HUES6 (cell line): ENCODE data around the gene SMARCD1.

Experiments
- H3K27ac ChIP-seq: 2 replicates; pipeline ENCODE4 v1.7.0; 2013; ENCODE audit warnings: low read depth, mild to moderate bottlenecking, low read length, inconsistent platforms
- H3K27me3 ChIP-seq: 2 replicates; pipeline ENCODE4 v1.6.1; 2013; ENCODE audit warnings: low read length; ENCODE audit not compliant: control insufficient read depth, insufficient read depth
- H3K36me3 ChIP-seq: 2 replicates; pipeline ENCODE4 v1.6.1; 2013; ENCODE audit warnings: low read length; ENCODE audit not compliant: control insufficient read depth, insufficient read depth
- H3K4me1 ChIP-seq: 2 replicates; pipeline ENCODE4 v1.6.1; 2013; ENCODE audit warnings: low read length; ENCODE audit not compliant: control insufficient read depth, insufficient read depth
- H3K4me3 ChIP-seq: 2 replicates; pipeline ENCODE4 v1.5.1; 2013; ENCODE audit warnings: low read depth, low read length
- H3K9ac ChIP-seq: one replicate; pipeline ENCODE4 v1.6.1; 2013; ENCODE audit warnings: mild to moderate bottlenecking, low read length
- H3K9me3 ChIP-seq: 2 replicates; pipeline ENCODE4 v1.6.1; 2013; ENCODE audit warnings: low read depth, low read length; ENCODE audit not compliant: control insufficient read depth, insufficient read depth

Gene SMARCD1

DNA sequence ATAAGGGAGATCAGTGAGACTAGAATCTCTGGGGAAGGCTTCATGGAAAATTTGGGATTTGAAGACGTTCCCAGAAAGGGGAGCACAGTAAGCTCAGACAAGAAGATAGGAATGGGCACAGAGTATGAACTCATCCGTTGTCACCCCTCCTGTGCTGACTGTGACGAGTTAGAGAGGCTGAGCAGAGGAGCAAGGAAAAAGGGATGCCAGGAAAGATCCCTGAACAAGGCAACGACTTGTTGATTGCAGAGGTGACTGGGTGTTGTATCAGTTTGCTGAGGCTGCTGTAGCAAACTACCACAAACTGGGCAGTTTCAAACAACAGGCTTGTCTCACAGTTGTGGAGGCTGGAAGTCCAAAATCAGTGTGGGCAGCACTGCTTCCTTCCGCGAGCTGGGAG lies 12.8 kb downstream of the SMARCD1 start:
- no peaks in the 10 kb centered on the region for H3K27me3 ChIP-seq
- peaks cover 85% of the 10 kb centered on the region for H3K36me3 ChIP-seq
- H3K9ac ChIP-seq, result no peak overlapping the region
- H3K9me3 ChIP-seq, result no peaks in the 10 kb centered on the region
- H3K4me1 ChIP-seq, result peaks cover 3% of the 10 kb centered on the region; the same call in 1 of the 2 replicates
- H3K4me3 ChIP-seq, result no peak overlapping the region
- no peak overlapping the region for H3K27ac ChIP-seq

DNA sequence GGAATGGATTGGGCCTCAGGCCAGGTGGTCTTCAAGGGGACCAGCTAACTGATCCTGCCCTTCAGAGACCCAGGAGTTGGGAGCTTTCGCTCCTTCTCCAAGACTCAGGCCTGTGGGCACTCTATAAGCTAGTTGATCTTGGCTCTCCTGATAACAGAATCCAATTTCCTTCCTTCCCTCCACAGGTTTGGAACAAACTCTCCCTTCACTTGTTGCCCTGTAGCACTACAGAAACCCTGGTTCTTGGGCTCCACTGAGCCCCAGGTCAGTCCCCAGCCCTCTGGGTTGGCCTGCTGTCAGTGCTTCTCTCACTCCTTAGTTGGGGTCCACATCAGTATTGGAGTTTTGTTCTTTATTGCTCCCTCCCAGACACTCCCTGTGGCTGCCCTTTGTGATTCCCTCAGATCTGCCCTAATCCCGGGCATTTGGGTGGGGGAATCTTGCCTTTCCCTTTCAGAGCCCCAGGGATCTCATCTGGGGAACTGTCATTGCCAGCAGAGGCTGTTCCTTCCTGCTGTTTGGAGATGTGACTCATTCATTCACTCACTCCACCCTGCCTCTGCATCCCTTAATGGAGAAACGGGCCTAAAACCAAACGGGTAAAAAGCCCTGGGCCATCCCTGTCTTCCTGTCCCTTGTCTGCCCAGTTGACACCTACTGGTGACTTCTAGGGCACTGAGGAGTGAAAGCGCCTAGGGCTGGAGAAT lies 14.3 kb downstream of the SMARCD1 start:
- no peaks in the 10 kb centered on the region for H3K27me3 ChIP-seq
- H3K4me3 ChIP-seq, result no peak overlapping the region
- no peak overlapping the region for H3K9ac ChIP-seq
- H3K36me3 ChIP-seq, result peaks cover 70% of the 10 kb centered on the region
- H3K9me3 ChIP-seq, result no peaks in the 10 kb centered on the region
- H3K4me1 ChIP-seq, result peaks cover 3% of the 10 kb centered on the region; the same call in 1 of the 2 replicates
- H3K27ac ChIP-seq, result no peak overlapping the region

DNA sequence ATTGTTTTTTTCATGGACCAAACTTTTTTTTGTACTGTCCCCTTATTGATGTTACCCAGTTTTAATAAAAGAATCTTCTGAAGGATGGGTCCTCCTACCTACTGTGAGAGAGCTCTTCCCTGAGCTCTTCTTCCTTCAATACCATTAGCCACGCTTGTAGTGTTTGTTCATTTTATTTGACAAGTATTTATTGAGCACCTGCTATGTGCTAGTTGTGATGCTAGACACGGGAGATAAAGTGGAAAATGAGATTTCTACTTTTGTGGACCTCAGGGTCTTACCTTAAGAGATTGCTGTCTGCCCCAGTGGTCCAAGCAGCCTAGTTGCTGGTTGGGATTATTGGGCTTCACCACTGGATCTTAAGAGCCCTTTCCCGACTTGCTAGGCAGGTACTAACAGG lies 15.4 kb downstream of the SMARCD1 start:
- no peaks in the 10 kb centered on the region for H3K9me3 ChIP-seq
- no peak overlapping the region for H3K9ac ChIP-seq
- peaks cover 61% of the 10 kb centered on the region for H3K36me3 ChIP-seq
- H3K27me3 ChIP-seq, result no peaks in the 10 kb centered on the region
- H3K27ac ChIP-seq, result no peak overlapping the region
- H3K4me3 ChIP-seq, result no peak overlapping the region
- peaks cover 3% of the 10 kb centered on the region; the same call in 1 of the 2 replicates for H3K4me1 ChIP-seq

DNA sequence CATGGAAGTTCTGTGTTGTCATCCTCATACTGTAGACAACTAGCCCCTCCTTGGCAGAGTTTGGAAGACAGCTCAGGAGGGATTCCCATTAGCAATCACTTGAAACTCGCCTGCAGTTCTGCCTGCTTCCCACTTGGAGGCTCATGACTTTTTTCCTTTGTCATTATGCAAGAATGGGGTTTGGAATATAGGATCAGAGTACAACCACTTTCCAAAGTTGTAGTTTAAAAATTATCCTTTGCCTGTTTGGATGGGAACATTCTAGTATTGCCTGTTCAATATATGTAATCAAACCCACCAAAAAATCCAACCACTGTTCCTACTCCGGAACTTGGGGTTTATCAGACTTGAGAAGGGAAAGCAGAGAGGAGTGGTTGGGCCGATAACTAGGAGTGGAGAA lies 16.5 kb downstream of the SMARCD1 start:
- Histone ChIP-seq H3K9ac (no peak overlapping the region), H3K27me3 (no peaks in the 10 kb centered on the region), H3K9me3 (no peaks in the 10 kb centered on the region), H3K27ac (no peak overlapping the region), H3K4me1 (peaks cover 3% of the 10 kb centered on the region; the same call in 1 of the 2 replicates), H3K4me3 (no peak overlapping the region), H3K36me3 (peaks cover 50% of the 10 kb centered on the region)

DNA sequence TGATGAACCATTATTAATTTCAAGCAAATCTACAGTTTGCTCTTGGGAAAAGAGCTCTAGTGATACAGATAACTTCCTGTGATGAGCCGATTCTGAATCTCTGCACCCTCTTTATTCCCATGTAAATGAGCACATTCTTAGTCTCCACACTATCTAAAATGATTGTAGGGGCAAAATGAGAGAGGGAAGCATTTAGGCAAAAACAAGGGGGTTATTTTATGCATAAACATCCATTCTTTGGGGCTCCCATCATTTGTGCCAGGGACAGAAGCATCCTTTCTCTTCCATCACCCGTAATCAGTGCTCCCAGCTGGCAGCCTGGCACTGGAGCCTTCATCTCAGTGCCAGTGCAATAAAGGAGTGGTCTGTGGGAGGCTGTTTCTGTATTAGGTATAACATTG lies 17.0 kb downstream of the SMARCD1 start:
- H3K27me3 ChIP-seq, result no peaks in the 10 kb centered on the region
- H3K4me1 ChIP-seq, result peaks cover 3% of the 10 kb centered on the region; the same call in 1 of the 2 replicates
- H3K36me3 ChIP-seq, result peaks cover 45% of the 10 kb centered on the region
- no peak overlapping the region for H3K4me3 ChIP-seq
- no peak overlapping the region for H3K27ac ChIP-seq
- no peaks in the 10 kb centered on the region for H3K9me3 ChIP-seq
- no peak overlapping the region for H3K9ac ChIP-seq

DNA sequence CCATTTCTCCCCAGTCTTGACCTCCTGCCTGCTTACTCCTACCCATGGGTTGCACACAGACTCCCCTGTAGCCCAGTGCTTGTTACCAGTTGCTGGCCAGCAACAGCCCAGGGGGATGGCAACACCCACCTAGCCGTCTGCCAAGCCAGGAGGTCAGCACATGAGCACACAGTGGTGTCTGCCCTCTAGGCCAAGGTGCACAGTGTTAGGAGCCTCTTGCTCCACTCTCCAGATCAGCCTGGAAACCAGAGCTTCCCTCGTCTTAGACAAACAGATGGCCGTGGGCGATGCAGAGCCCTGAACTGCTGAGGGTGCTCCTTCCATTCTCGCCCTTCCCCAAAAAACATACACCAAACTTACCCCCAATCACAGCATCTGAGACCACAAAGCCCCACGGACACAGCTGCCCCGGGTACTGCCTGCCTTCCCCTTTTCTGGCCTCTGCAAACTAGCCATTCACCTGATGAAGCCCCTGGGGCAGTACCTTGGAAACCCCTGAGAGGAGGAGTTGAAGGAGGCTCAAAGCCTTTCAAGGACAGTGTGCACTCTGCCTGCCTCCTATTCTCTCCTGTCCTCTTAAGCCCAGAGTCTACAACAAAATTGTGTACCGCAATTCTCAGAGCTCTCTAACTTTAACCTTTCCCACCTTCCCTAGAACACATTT lies 17.6 kb downstream of the SMARCD1 start:
- H3K27ac ChIP-seq, result no peak overlapping the region
- no peak overlapping the region for H3K4me3 ChIP-seq
- no peak overlapping the region for H3K9ac ChIP-seq

DNA sequence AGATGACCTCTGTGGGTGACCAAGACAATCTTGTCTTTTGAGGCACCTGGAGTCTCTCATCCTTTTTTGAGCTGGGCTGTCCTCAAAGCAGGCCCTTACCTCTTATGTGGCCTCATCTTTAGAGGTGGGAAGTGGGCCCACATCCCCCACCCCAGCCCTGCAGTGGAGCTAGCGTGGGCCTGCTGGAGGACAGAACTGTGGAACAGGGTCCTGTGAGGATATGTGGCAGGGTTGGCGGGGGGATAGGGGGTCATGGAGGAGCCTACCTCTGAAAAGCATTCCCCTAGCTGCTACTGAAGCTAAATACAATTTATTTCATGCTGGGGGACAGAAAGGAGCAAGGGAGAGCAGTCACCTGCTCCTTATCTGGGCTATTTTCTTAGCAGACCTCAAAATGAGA lies 18.2 kb downstream of the SMARCD1 start:
- Histone ChIP-seq H3K9ac (no peak overlapping the region), H3K27ac (no peak overlapping the region), H3K27me3 (no peaks in the 10 kb centered on the region), H3K4me1 (peaks cover 3% of the 10 kb centered on the region; the same call in 1 of the 2 replicates), H3K9me3 (no peaks in the 10 kb centered on the region), H3K4me3 (no peak overlapping the region), H3K36me3 (peaks cover 34% of the 10 kb centered on the region)

More for the DNA sequence above, 17.6 kb downstream of the SMARCD1 start:
- Histone ChIP-seq H3K36me3 (peaks cover 40% of the 10 kb centered on the region), H3K4me1 (peaks cover 3% of the 10 kb centered on the region; the same call in 1 of the 2 replicates), H3K9me3 (no peaks in the 10 kb centered on the region), H3K27me3 (no peaks in the 10 kb centered on the region)

DNA sequence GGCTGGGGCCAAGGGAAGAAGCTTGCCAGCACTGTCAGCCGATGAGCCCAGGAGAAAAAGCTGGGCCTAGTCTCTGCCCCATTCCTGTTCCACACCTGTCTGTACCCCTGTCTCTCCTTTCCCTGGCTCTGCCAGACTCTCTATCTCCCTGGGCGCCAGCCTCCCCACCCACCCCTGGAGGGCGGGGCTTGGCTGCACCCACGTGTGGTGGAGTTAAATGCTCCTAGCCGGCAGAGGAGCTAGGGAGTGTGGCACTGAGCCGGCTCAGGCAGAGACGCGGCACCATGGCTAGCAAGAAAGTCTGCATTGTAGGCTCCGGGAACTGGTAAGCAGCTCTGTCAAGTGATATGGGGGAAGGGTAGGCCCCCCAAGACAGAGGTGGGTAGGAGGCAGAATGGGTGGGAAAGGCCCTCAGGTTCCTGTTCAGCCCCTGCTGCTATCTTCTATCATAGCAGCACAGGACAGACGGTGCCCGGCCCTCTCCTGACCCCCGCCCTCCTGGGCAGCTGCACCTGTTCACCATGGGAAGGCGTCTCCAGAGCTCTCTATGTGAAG lies 18.7 kb downstream of the SMARCD1 start, which contains the start of gene GPD1:
Gene GPD1 (plus strand): TSS at position 242 of the 555 bp plus-strand sequence. CDS start 43 bp downstream, at position 285.
- no peak within 1 kb of the TSS for H3K4me3 ChIP-seq
- H3K9me3 ChIP-seq, result no peaks in the 10 kb centered on the region
- peaks cover 29% of the 10 kb centered on the region for H3K36me3 ChIP-seq
- H3K27ac ChIP-seq, result no peak within 1 kb of the TSS
- peaks cover 3% of the 10 kb centered on the region; the same call in 1 of the 2 replicates for H3K4me1 ChIP-seq
- H3K9ac ChIP-seq, result no peak within 1 kb of the TSS
- H3K27me3 ChIP-seq, result no peaks in the 10 kb centered on the region

DNA sequence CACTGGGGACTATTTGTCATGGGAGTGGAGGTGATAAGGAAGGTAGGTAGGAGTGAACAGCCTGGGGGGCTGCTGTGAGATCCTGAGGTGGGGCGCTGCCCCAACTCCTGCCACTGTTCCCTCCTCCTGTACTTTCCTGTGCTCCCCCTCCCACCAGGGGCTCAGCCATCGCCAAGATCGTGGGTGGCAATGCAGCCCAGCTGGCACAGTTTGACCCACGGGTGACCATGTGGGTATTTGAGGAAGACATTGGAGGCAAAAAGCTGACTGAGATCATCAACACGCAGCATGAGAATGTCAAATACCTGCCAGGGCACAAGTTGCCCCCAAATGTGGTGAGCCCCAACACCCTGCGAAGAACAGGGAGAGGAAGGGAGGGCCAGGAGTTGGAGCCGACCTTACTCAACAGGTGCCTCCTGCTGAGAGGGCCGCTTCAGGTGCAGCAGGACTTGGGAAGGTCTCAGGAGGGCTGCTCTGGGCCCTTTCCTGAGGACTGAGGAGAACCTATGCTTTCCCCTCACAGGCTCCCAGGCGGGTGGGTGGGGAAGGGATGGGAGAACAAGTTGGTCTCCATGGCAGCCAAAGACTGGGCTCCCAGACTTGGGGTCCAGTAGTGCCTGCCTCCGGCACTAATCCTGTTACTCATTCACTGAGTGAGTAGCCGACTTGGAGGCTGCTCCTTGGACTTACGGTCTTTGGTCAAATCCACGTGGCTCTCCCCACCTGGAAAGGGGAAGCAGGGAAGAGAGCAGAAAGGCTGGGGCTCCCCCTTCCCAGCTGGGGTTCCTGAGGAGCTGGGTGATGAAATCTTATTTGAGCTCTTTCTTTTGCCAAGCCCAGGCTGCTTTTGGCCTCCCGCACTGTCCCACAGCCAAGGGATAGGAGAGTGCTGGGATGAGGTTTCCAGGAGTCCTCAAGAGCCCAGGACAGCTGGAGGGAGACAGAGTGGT lies 19.6 kb downstream of the SMARCD1 start:
- Histone ChIP-seq H3K4me1 (peaks cover 5% of the 10 kb centered on the region; the same call in 1 of the 2 replicates), H3K27ac (no peak overlapping the region), H3K9ac (no peak overlapping the region)

DNA sequence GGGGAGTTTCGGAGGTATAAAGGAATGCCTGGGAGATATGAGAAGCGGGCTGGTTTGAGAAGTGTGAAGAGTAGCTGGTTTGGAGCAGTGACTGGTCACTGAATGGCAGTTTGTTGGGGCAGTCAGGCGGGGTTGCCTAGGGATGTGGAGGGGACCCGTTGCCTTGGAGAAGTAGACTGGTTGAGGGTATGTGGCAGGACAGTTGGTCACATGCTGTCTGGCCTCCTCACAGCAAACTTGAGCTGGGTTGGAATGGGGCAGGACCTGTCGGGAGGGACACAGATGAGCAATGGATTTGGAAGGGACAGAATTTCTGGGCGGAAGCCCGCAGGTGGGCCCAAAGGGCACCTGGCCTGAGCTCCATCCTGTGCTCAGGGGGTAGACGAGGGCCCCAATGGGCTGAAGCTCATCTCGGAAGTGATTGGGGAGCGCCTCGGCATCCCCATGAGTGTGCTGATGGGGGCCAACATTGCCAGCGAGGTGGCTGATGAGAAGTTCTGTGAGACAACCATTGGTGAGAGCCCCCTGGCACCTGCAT lies 20.8 kb downstream of the SMARCD1 start:
- Histone ChIP-seq H3K9me3 (no peaks in the 10 kb centered on the region), H3K4me3 (no peak overlapping the region), H3K4me1 (peaks cover 18% of the 10 kb centered on the region), H3K27ac (no peak overlapping the region), H3K36me3 (peaks cover 8% of the 10 kb centered on the region; the same call in 1 of the 2 replicates), H3K9ac (no peak overlapping the region), H3K27me3 (no peaks in the 10 kb centered on the region)

More for the DNA sequence above, 19.6 kb downstream of the SMARCD1 start:
- Histone ChIP-seq H3K27me3 (no peaks in the 10 kb centered on the region), H3K9me3 (no peaks in the 10 kb centered on the region), H3K4me3 (no peak overlapping the region), H3K36me3 (peaks cover 20% of the 10 kb centered on the region)
